GM18520 (cell line): ENCODE results near the gene FARSA.
"Not testable (repeated sequence)": the region's sequence is repeated elsewhere in the genome, so short reads cannot be mapped to it uniquely, and the experiment has no call there.

Experiments used
- ATAC-seq: cut with Tn5 transposase; IDR thresholded peaks from one replicate; pipeline ENCODE4 v1.9.1; 2021; ENCODE audit not compliant: unreplicated experiment

FARSA gene

DNA sequence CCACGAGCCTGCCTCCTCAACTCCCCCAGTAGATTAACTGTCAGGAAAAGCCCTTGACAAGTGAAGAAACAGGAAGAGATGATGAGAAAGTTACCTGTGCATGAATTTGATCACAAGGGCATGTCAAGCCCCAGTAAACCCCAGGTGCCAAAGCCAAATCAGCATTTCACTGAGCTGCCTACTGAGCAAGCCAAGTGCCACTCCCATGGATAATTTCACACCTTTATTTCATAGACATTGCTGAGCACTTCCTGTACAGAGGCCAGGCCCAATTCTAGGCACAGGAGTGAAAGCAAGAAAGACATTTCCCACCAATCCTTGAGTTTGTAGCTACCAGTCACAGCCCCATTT, 21.1 kb upstream of the FARSA start:
- ATAC-seq, result no peak

DNA sequence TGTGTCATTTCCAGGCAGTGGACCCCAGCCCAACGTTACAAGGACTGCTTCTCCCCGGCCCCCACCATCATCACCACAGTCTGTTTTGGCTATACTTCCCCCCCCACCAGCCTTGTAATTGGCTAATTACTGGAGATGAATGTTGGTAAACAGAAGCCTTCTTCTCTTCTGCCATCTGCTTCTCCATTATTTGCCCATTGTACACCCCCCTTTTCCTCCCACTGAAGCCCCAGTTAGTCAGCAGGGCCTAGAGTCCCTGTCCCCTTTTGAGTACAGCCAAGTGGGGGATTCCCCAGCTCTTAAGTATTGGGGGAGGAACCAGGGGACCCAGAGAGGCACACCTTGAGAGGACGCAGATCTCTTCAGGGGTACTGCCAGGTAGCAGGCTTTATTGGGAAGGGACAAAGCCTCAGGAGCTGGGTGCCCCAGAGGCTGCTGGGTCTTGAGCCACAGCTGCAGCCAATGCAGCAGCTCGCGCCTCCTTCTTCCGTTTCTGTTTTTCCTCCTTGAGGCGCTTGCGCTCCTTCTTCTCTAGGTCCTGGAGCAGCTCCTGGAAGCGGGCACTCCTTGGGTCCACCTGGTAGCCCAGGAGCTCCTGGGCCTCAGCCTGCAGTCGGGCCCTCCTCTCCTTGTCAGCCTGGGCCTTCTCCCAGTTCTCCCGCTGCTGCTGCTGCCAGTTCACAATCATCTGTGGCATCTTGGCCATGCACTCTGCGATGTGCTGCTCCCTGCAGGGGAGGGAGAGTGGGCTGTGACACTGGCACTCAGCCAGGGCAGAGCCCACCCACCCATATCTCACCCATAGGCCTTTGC, 20.5 kb upstream of the FARSA start:
- ATAC-seq, result no peak

DNA sequence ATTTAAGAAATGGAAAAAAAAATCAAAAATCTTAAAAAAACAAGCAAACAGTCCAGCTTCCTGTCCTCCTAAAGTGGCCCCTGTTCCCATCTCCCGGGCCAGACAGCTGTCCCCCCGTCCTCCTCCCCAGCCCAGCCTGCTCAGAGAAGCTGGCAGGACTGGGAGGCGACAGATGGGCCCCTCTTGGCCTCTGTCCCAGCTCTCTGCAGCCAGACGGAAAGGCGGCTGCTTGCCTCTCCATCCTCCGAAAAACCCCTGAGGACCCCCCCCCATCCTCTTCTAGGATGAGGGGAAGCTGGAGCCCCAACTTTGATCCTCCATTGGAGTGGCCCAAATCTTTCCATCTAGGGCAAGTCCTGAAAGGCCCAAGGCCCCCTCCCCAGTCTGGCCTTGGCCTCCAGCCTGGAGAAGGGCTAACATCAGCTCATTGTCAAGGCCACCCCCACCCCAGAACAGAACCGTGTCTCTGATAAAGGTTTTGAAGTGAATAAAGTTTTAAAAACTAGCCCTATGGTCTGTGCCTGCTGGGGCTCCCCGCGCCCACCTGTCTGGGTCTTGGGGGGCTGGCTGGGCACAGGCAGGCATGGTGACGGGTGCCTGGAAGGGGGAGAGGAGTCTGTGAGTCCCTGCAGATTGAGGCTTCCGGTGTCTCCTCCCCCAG, 19.8 kb upstream of the FARSA start:
- no peak for ATAC-seq

- ATAC-seq, result no peak
Observed at GRCh38 chr19:12952488-12953137, 19.1 kb upstream of the FARSA start.

DNA sequence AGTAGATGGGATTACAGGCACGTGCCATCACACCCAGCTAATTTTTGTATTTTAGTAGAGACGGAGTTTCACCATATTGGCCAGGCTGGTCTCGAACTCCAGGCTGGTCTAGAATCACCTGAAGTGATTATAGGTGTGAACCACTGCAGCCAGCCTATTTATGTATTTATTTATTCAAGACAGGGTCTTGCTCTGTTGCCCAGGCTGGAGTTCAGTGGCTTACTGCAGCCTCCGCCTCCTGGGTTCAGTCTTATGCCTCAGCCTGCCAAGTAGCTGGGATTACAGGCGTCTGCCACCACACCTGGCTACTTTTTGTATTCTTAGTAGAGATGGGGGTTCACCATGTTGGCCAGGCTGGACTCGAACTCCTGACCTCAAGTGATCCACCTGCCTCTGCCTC, 18.5 kb upstream of the FARSA start:
- ATAC-seq, result not testable (repeated sequence)

GRCh38 chr19:12949363-12950283, 16.1 kb upstream of the FARSA start:
- no peak for ATAC-seq

DNA sequence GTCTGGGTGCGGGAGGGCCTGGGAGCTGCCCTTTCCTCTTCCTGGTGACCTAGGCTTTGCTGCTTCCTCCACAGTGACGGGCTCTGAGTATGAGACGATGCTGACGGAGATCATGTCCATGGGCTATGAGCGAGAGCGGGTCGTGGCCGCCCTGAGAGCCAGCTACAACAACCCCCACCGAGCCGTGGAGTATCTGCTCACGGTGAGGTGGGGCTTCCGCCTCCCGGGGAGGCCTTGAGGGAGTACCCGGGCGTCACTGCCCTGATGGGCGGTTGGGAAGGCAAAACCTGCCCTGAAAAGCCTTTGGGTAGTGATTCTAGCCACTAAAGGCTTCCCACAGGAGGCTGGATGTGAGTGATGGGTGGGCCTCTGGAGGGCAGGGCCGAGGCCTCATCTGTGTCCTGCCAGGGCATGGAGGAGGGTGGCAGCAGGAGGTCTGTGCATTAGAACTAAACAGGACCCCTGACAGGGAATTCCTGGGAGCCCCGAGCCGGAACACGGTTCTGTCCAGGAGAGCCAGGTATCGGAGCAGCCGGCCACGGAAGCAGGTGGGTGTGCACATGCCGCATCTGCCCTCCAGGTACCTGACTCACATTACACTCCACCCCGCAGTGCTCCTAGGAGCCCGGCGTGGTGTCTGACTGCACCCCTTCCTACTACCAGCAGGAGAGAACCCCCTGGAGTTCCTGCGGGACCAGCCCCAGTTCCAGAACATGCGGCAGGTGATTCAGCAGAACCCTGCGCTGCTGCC, 15.3 kb upstream of the FARSA start:
- ATAC-seq, result no peak

GRCh38 chr19:12947702-12948611, 14.4 kb upstream of the FARSA start:
- no peak for ATAC-seq

DNA sequence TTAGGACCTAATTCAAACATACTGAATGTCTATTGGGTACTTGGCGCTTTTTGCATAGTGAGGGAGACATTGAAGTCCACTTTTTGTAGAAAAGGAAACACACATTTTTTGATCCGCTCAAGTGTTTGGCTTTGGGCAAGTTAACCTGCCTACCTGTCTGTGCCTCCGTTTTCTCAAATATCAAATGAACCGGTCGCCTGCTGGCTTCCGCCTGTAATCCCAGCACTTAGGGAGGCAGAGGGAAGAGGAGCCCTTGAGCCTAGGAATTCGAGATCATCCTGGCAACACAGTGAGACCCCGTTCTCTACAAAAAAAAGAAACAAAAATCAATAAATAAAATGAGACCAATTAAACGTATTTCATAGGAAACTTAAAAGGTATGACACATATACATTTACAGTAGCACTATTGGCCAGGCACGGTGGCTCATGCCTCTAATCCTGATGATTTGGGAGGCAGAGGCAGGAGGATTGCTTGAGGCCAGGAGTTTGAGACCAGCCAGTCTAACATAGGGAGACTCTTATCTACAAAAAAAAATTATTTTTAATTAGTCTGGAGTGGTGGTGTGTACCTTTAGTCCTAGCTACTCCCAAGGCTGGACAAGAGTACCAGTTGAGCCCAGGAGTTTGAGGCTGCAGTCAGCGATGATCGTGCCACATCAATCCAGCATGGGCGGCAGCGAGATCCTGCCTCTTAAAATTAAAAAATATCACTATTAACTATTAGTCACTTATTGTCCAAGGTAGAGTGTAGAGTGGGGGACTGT, 13.4 kb upstream of the FARSA start:
- no peak for ATAC-seq

GRCh38 chr19:12946092-12946721, 12.7 kb upstream of the FARSA start:
- ATAC-seq, result peak; percentile 7

DNA sequence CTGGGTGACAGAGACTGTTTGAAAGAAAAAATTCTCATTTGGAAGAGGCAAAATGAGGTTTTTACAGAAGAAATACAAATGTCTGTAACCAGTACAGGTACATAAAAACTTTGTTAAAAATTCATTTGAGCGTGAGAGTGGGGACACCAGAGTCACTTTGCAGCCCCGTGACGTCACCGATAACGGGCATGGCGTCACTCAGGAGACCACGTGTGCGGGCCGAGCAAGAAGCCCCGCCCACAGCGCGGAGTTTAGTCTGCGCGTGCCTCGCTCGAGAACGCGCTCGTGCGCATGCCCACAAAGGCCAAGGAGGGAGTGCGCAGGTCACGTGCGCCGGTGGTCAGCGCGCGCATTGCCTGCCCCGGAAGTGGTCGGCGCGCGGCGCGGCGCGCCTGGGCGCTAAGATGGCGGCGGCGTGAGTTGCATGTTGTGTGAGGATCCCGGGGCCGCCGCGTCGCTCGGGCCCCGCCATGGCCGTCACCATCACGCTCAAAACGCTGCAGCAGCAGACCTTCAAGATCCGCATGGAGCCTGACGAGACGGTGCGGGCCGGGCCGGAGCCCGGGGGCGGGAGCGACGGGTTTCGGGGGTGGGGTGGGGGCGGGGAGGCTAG, 12.1 kb upstream of the FARSA start, which contains the start of gene RAD23A:
Gene RAD23A (plus strand): TSS at position 384 of the 613 bp plus-strand sequence. CDS start 87 bp downstream, at position 471.
- ATAC-seq, result peak; percentile 79

DNA sequence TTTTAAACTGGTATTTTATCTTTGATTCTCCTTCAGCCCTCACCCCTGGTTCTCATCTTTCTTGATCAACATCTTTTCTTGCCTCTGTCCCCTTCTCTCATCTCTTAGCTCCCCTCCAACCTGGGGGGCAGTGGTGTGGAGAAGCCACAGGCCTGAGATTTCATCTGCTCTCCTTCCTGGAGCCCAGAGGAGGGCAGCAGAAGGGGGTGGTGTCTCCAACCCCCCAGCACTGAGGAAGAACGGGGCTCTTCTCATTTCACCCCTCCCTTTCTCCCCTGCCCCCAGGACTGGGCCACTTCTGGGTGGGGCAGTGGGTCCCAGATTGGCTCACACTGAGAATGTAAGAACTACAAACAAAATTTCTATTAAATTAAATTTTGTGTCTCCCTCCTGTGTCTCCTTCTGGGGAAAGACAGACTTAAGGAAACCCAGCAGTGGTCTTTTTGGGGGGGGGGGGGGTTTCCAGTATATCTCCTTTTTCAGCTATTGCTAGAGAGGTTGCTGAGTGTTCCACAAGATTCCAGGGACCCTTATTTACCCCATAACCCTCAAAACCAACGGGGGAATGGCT, 10.7 kb upstream of the FARSA start:
- ATAC-seq, result no peak

DNA sequence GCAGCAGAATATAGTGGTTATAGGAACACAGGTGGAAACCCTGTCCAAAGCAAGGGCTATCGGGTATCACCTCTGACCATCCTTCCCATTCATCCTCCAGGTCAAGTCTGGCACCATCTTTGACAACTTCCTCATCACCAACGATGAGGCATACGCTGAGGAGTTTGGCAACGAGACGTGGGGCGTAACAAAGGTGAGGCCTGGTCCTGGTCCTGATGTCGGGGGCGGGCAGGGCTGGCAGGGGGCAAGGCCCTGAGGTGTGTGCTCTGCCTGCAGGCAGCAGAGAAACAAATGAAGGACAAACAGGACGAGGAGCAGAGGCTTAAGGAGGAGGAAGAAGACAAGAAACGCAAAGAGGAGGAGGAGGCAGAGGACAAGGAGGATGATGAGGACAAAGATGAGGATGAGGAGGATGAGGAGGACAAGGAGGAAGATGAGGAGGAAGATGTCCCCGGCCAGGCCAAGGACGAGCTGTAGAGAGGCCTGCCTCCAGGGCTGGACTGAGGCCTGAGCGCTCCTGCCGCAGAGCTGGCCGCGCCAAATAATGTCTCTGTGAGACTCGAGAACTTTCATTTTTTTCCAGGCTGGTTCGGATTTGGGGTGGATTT, 10.0 kb upstream of the FARSA start:
- ATAC-seq, result no peak

- no peak for ATAC-seq
Observed at GRCh38 chr19:12940897-12941296, 7.4 kb upstream of the FARSA start.

DNA sequence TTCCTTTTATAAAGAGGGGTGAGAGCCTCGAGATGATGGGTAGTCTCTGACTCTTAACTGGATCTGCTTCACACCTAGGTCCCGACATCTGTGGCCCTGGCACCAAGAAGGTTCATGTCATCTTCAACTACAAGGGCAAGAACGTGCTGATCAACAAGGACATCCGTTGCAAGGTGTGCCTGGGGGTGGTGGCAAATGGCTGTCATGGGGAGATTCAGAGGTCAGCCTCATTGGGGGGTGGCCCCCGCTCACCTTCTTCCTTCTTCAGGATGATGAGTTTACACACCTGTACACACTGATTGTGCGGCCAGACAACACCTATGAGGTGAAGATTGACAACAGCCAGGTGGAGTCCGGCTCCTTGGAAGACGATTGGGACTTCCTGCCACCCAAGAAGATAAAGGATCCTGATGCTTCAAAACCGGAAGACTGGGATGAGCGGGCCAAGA, 6.5 kb upstream of the FARSA start:
- ATAC-seq, result no peak

DNA sequence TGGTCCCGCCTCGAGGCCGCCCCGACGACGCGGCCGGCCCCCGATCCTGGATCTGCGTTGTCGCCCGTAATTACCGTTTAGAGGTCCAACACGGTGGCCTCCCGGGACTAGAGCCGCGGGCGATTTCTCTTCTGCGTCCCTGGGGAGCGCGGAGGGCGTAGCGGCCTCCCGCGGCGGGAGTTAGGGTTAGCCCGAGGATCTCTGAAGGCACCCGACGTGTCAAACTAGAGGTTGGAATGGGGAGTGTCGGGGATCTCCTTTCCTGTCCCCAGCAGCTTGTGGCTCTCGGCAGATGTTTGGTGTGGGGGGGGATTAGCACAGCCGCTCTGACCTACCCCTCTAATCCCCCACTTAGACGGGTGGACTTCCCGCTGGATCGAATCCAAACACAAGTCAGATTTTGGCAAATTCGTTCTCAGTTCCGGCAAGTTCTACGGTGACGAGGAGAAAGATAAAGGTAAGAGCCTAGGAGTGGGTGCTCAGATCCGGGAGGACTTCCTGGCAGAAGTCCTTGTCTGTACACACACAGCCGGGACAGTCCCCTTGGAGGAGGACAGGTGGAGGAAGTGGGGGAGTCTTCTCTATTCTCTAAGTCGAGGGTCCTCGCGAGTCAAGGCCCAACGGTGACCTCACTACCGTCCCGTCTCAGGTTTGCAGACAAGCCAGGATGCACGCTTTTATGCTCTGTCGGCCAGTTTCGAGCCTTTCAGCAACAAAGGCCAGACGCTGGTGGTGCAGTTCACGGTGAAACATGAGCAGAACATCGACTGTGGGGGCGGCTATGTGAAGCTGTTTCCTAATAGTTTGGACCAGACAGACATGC, 5.5 kb upstream of the FARSA start:
- no peak for ATAC-seq
